Measurements from ENCODE around the gene RCOR1. TPM values are rescaled to one million over a fixed set of nuclear protein-coding genes. Genes with fewer than 3 reads are reported as not detected.

The RCOR1 gene
- polyA plus RNA-seq, 1 experiment: 16.7 TPM

DNA sequence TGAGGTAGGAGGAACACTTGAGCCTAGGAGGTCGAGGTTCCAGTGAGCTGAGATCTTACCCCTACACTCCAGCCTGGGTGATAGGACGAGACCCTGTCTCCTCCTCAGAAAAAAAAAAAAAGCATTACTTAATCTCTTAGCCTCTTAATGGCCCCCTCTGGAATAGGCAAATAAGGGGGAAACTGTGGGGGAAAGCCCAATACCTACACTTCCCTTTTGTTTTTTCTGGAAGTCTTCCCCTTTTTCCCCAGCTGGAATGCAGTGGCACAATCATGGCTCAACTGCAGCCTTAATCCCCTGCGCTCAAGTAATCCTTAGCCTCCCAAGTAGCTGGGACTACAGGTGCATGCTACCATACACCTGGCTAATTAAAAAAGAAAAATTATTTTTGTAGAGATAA is 32.2 kb downstream of the RCOR1 start:
- Histone ChIP-seq H3K4me3 (ENCODE audit: low read depth, low read length) (no peak overlapping the region), H3K27ac (ENCODE audit: low read depth, low read length) (no peak overlapping the region), H3K9me3 (ENCODE audit: control insufficient read depth, insufficient read depth, low read length) (no peaks in the 10 kb centered on the region), H3K27me3 (ENCODE audit: control insufficient read depth, insufficient read depth, low read length) (no peaks in the 10 kb centered on the region)
- ChIA-PET POLR2A (no interaction called here), CTCF (no interaction called here)
- no peak for DNase-seq (ENCODE audit: low read depth, low spot score)
- TF ChIP-seq, protein P1, sequence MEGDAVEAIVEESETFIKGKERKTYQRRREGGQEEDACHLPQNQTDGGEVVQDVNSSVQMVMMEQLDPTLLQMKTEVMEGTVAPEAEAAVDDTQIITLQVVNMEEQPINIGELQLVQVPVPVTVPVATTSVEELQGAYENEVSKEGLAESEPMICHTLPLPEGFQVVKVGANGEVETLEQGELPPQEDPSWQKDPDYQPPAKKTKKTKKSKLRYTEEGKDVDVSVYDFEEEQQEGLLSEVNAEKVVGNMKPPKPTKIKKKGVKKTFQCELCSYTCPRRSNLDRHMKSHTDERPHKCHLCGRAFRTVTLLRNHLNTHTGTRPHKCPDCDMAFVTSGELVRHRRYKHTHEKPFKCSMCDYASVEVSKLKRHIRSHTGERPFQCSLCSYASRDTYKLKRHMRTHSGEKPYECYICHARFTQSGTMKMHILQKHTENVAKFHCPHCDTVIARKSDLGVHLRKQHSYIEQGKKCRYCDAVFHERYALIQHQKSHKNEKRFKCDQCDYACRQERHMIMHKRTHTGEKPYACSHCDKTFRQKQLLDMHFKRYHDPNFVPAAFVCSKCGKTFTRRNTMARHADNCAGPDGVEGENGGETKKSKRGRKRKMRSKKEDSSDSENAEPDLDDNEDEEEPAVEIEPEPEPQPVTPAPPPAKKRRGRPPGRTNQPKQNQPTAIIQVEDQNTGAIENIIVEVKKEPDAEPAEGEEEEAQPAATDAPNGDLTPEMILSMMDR (IDR thresholded peaks at IDR 0.05; ENCODE audit: low read depth, low read length): no peak

DNA sequence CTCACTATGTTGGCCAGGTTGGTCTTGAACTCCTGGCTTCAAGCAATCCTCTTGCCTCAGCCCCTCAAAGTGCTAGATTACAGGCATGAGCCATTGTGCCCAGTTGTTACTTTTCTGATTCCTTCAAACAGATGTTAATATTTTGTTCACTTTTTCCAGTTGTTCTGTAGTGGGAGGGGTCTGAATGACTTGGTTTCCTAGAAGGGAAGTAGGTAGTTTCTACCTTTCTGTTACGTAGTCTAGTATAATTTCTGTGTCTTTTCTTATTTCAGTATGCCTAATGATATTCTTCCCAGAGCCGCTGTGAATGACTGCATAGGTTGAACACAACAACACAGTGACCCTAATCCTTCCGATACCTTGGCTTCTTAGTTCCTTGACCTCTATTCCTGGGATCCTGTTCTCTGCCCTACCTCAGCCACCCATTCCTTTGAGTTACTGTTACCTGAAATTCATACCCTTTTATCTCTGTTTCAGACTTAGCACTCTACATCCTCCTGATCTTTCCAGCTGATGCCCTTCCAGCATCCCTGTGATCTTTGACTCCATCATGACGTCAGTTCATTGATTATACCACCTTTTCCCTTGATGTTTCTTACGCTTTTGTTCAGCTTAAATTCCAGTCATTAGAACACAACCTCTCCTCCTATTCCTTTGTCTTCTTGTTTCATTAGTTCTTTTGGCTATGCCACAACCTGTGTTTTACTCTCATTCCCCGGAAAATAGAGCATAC is 33.3 kb downstream of the RCOR1 start:
- POLR2A ChIA-PET: no interaction called here
- TF ChIP-seq, protein P1 (IDR thresholded peaks at IDR 0.05; ENCODE audit: low read depth, low read length): no peak
- no peaks in the 10 kb centered on the region for H3K27me3 ChIP-seq (ENCODE audit: control insufficient read depth, insufficient read depth, low read length)
- no peak overlapping the region for H3K27ac ChIP-seq (ENCODE audit: low read depth, low read length)
- no peaks in the 10 kb centered on the region for H3K9me3 ChIP-seq (ENCODE audit: control insufficient read depth, insufficient read depth, low read length)
- CTCF ChIA-PET: interaction anchor here (0.6 to 1.4 kb wide), 2 partner anchors 32 to 185 kb away, joined by 3 to 5 read pairs; no protein-coding TSS in a partner anchor
- DNase-seq (ENCODE audit: low read depth, low spot score): no peak
- no peak overlapping the region for H3K4me3 ChIP-seq (ENCODE audit: low read depth, low read length)

DNA sequence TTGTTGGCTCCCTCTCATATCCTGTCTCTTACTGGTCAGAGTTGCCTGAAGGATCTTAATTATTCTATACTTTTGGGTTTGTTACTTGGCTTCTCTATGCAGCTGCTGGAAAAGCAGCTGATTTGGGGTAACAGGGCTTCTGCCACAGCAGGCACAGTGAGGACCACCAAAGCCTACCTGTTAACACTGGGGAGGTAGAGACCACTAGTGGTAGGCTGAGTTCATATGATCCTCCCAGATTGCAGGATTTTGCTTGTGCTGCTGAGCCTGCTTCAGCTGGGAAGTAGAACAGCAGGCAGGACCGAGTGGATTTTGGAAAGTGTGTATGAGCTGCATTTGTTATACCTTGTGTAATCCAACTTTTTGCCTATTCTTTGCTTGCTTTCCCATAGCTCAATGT is 34.1 kb downstream of the RCOR1 start:
- TF ChIP-seq, protein P1 (IDR thresholded peaks at IDR 0.05; ENCODE audit: low read depth, low read length): no peak
- no peak overlapping the region for H3K4me3 ChIP-seq (ENCODE audit: low read depth, low read length)
- CTCF ChIA-PET: interaction anchor here (0.6 to 1.4 kb wide), 2 partner anchors 32 to 185 kb away, joined by 3 to 5 read pairs; no protein-coding TSS in a partner anchor
- H3K27ac ChIP-seq (ENCODE audit: low read depth, low read length): no peak overlapping the region
- H3K27me3 ChIP-seq (ENCODE audit: control insufficient read depth, insufficient read depth, low read length): no peaks in the 10 kb centered on the region
- DNase-seq (ENCODE audit: low read depth, low spot score): no peak
- H3K9me3 ChIP-seq (ENCODE audit: control insufficient read depth, insufficient read depth, low read length): no peaks in the 10 kb centered on the region
- POLR2A ChIA-PET: no interaction called here

DNA sequence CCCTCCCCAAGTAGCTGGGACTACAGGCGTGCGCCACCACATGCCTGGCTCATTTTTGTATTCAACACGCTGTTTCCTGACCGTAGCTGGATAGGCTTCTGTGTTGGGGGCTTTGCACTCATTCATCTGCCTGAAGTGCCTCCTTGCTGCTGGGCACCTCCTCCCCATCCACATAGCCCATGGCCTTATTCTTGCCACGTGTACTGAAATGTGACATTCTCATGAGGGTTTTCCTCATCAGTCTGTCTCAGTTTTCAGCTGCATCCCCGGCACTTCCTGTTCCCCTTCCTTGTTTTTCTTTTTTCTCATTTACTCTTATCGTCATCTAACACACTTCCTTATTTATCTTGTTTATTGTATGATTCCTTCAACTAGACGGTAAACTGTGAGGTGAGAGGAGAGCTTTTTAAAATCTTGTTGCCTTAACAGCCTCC is 36.6 kb downstream of the RCOR1 start:
- H3K9me3 ChIP-seq (ENCODE audit: control insufficient read depth, insufficient read depth, low read length): no peaks in the 10 kb centered on the region
- no peaks in the 10 kb centered on the region for H3K27me3 ChIP-seq (ENCODE audit: control insufficient read depth, insufficient read depth, low read length)
- CTCF ChIA-PET: interaction anchor here (0.7 to 2.4 kb wide), 5 partner anchors 17 to 191 kb away, joined by 3 to 9 read pairs (median 3); no protein-coding TSS in a partner anchor
- no peak overlapping the region for H3K27ac ChIP-seq (ENCODE audit: low read depth, low read length)
- POLR2A ChIA-PET: no interaction called here
- DNase-seq (ENCODE audit: low read depth, low spot score): no peak
- no peak overlapping the region for H3K4me3 ChIP-seq (ENCODE audit: low read depth, low read length)
- TF ChIP-seq, protein P1 (IDR thresholded peaks at IDR 0.05; ENCODE audit: low read depth, low read length): no peak

DNA sequence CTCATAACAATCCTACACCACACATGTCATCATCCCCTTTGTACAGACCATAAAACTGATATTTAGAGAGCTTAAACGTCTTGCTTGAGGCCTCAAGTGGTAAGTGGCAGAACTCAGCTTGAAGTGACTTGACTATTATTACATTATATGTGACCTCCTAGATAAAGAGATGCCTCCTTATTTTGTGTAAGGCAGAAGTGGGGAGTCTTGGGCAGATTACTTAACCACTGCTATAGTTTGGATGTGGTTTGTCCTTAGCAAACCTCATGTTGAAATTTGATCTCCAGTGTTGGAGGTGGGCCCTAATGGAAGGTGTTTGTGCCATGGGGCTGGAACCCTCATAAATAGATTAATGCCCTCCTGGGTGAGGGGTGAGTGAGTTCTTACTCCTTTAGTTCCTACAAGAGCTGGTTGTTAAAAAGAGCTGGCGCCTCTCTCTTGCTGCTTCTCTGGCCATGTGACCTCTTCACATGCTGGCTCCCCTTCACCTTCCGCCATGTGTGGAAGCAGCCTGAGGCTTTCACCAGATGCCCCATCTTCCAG is 37.4 kb downstream of the RCOR1 start:
- ChIA-PET CTCF (interaction anchor here (1.0 to 2.4 kb wide), 5 partner anchors 8 to 192 kb away, joined by 3 to 9 read pairs (median 3); no protein-coding TSS in a partner anchor), POLR2A (no interaction called here)
- Histone ChIP-seq H3K9me3 (ENCODE audit: control insufficient read depth, insufficient read depth, low read length) (no peaks in the 10 kb centered on the region), H3K27ac (ENCODE audit: low read depth, low read length) (no peak overlapping the region), H3K4me3 (ENCODE audit: low read depth, low read length) (no peak overlapping the region), H3K27me3 (ENCODE audit: control insufficient read depth, insufficient read depth, low read length) (no peaks in the 10 kb centered on the region)
- DNase-seq (ENCODE audit: low read depth, low spot score): no peak
- TF ChIP-seq, protein P1 (IDR thresholded peaks at IDR 0.05; ENCODE audit: low read depth, low read length): no peak
